ENCODE results near the gene PTPRT. TPM values are rescaled to one million over a fixed set of nuclear protein-coding genes. Genes with fewer than 3 reads are reported as not detected.

The PTPRT gene
- total RNA-seq, 1 experiment from 2014 or later, result not detected

GRCh38 chr20:42708266-42708665 lies 481.4 kb downstream of the PTPRT start:
- DNase-seq, result no peak
- Mint-ChIP-seq H3K36me3 (ENCODE audit: insufficient read depth, unreplicated experiment) (no peaks in the 10 kb centered on the region), H3K27me3 (ENCODE audit: unreplicated experiment) (peaks cover 3% of the 10 kb centered on the region), H3K4me1 (ENCODE audit: low read depth, unreplicated experiment) (no peaks in the 10 kb centered on the region), H3K4me3 (ENCODE audit: low read depth, unreplicated experiment) (no peak overlapping the region), H3K9me3 (ENCODE audit: low read depth, unreplicated experiment) (peaks cover 20% of the 10 kb centered on the region), H3K27ac (ENCODE audit: unreplicated experiment) (no peak overlapping the region)
- CTCF ChIA-PET, result interaction anchor here (0.6 kb wide), 1 partner anchor 151 kb away, joined by 3 read pairs; no protein-coding TSS in a partner anchor
- no peak for TF ChIP-seq CTCF (IDR thresholded peaks at IDR 0.05; ENCODE audit: unreplicated experiment)
- intact Hi-C loops (cut with micrococcal nuclease; ENCODE audit: unreplicated experiment), result no loop called here
- no TSS peak for BruUV-seq (replicated peaks)

DNA sequence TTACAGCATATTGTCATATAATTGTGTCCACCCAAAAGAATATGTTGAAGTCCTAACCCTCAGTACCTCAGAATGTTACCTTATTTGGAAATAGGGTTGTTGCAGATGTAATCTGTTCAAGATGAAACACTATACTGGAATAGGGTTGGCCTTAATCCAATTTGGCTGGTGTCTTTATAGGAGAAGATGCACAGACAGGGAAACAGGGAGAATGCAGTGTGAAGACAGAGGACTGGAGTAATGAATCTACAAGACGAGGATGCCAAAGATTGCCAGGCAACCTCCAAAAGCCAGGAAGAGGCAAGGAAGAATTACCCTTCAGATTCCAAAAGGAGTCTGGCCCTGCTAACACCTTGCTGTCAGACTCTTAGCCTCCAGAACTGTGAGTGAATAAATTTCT lies 482.9 kb downstream of the PTPRT start:
- TF ChIP-seq CTCF (IDR thresholded peaks at IDR 0.05; ENCODE audit: unreplicated experiment), result no peak
- DNase-seq, result no peak
- Mint-ChIP-seq H3K27ac (ENCODE audit: unreplicated experiment) (no peak overlapping the region), H3K4me1 (ENCODE audit: low read depth, unreplicated experiment) (no peaks in the 10 kb centered on the region), H3K36me3 (ENCODE audit: insufficient read depth, unreplicated experiment) (no peaks in the 10 kb centered on the region), H3K27me3 (ENCODE audit: unreplicated experiment) (peaks cover 13% of the 10 kb centered on the region), H3K9me3 (ENCODE audit: low read depth, unreplicated experiment) (peaks cover 29% of the 10 kb centered on the region), H3K4me3 (ENCODE audit: low read depth, unreplicated experiment) (no peak overlapping the region)
- CTCF ChIA-PET, result no interaction called here
- intact Hi-C loops (cut with micrococcal nuclease; ENCODE audit: unreplicated experiment), result no loop called here
- no TSS peak for BruUV-seq (replicated peaks)

DNA sequence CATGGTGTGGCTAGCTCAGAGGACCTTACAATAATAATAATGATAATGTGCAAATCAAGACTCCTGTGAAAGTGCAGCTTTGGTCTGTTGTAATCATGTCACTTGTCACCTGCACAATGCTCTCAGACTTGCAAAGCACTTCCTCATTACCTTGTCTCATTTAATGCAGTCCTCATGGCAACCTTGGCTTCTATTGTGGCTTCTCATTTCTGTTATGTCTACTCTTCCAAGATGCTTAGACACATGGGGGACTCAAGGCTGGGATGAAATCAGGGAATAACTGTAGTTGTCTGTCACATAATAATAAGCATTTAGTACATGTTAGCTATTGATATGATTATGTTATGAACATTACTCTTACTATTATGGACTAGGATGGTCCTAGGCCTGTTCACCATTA lies 484.2 kb downstream of the PTPRT start:
- no peak for TF ChIP-seq CTCF (IDR thresholded peaks at IDR 0.05; ENCODE audit: unreplicated experiment)
- CTCF ChIA-PET, result no interaction called here
- Mint-ChIP-seq H3K27me3 (ENCODE audit: unreplicated experiment) (peaks cover 13% of the 10 kb centered on the region), H3K27ac (ENCODE audit: unreplicated experiment) (no peak overlapping the region), H3K4me3 (ENCODE audit: low read depth, unreplicated experiment) (no peak overlapping the region), H3K9me3 (ENCODE audit: low read depth, unreplicated experiment) (peaks cover 27% of the 10 kb centered on the region), H3K4me1 (ENCODE audit: low read depth, unreplicated experiment) (no peaks in the 10 kb centered on the region), H3K36me3 (ENCODE audit: insufficient read depth, unreplicated experiment) (no peaks in the 10 kb centered on the region)
- DNase-seq, result no peak
- no TSS peak for BruUV-seq (replicated peaks)
- intact Hi-C loops (cut with micrococcal nuclease; ENCODE audit: unreplicated experiment), result no loop called here

DNA sequence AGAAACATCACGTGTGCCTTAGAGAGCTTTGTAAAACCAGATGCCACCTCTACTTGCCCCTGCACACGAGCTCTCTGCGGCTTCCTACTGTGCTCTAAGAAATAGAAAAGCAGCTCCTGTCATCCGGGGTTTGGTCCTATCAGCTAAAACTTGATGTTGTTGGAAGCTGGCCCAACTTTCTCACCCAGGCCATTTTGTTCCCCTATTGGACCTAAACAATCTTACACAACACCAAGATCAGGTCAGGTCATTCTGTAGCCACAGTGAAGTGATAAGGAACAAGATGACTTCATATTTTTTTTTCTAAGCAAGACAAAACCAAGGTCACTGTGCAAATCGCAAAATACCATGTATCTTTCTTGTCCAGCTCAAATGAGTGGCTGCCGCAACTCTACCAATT lies 486.0 kb downstream of the PTPRT start:
- DNase-seq, result no peak
- Mint-ChIP-seq H3K27ac (ENCODE audit: unreplicated experiment) (no peak overlapping the region), H3K4me3 (ENCODE audit: low read depth, unreplicated experiment) (no peak overlapping the region), H3K9me3 (ENCODE audit: low read depth, unreplicated experiment) (peaks cover 21% of the 10 kb centered on the region), H3K27me3 (ENCODE audit: unreplicated experiment) (peaks cover 13% of the 10 kb centered on the region), H3K36me3 (ENCODE audit: insufficient read depth, unreplicated experiment) (no peaks in the 10 kb centered on the region), H3K4me1 (ENCODE audit: low read depth, unreplicated experiment) (no peaks in the 10 kb centered on the region)
- TF ChIP-seq CTCF (IDR thresholded peaks at IDR 0.05; ENCODE audit: unreplicated experiment), result no peak
- intact Hi-C loops (cut with micrococcal nuclease; ENCODE audit: unreplicated experiment), result no loop called here
- CTCF ChIA-PET, result interaction anchor here (0.7 to 1.0 kb wide), 2 partner anchors 22 to 25 kb away, joined by 3 to 4 read pairs; no protein-coding TSS in a partner anchor
- BruUV-seq (replicated peaks), result no TSS peak
